Gastroesophageal sphincter (tissue), 4 donors: ENCODE results near the gene PSMA5. TPM values are rescaled to one million over a fixed set of nuclear protein-coding genes. Genes with fewer than 3 reads are reported as not detected.

ENCODE experiments used
- ATAC-seq: fragments of 150-250 bp; one replicate; pipeline ENCODE4 v1.9.1; 2016; ENCODE audit warnings: mild to moderate bottlenecking, moderate library complexity
- H3K27ac ChIP-seq, 4 donors: fragments of 200-600 bp; sonication (generic) in 3 of 4; 1 replicate in 3 of 4; 2 replicates in 1 of 4; pipeline ENCODE4 v1.5.1; 2016 to 2019
- H3K27me3 ChIP-seq: fragments of 200-600 bp; sonication (generic); one replicate; pipeline ENCODE4 v1.5.1; 2019
- H3K36me3 ChIP-seq, 2 donors: fragments of 200-600 bp; sonication (generic); one replicate each; pipeline ENCODE4 v1.5.1; 2019; ENCODE audit warnings: control low read depth in 1 of 2
- H3K4me1 ChIP-seq, 3 donors: fragments of 200-600 bp; sonication (generic); 1 replicate in 2 of 3; 2 replicates in 1 of 3; pipeline ENCODE4 v1.5.1; 2016 to 2019; ENCODE audit warnings: control low read depth in 2 of 3
- H3K4me3 ChIP-seq, 2 donors: fragments of 200-600 bp; sonication (generic); one replicate each; pipeline ENCODE4 v1.5.1; 2019; ENCODE audit warnings: mild to moderate bottlenecking in 1 of 2, moderate library complexity in 1 of 2
- H3K9me3 ChIP-seq, 3 donors: fragments of 200-600 bp; sonication (generic); one replicate each; pipeline ENCODE4 v1.5.1; 2017 to 2019; ENCODE audit warnings: control low read depth in 2 of 3
- CTCF ChIP-seq, 4 experiments: fragments of 200-600 bp in 2 of 4; fragments of 450-650 bp in 2 of 4; sonication (generic) in 1 of 4; IDR thresholded peaks; one replicate each; pipeline ENCODE4 v1.5.1; 2017 to 2019; ENCODE audit warnings: antibody characterized with exemption in 4 of 4, mild to moderate bottlenecking in 2 of 4, moderate library complexity in 2 of 4
- EP300 ChIP-seq: sonication (generic); formaldehyde crosslinking; IDR thresholded peaks from one replicate; pipeline ENCODE4 v1.6.1; 2017; ENCODE audit warnings: antibody characterized with exemption, mild to moderate bottlenecking
- POLR2A ChIP-seq, 2 donors: fragments of 450-650 bp; IDR thresholded peaks; one replicate each; pipeline ENCODE4 v1.6.1; 2017; ENCODE audit warnings: antibody characterized with exemption in 2 of 2, mild to moderate bottlenecking in 2 of 2, moderate library complexity in 1 of 2
- POLR2AphosphoS5 ChIP-seq: sonication (generic); formaldehyde crosslinking; IDR thresholded peaks from one replicate; pipeline ENCODE4 v1.6.1; 2017; ENCODE audit warnings: antibody characterized with exemption
- WGBS, 2 donors: methylation state at CpG; one replicate each; pipeline ENCODE4 v1.1.5; 2018; ENCODE audit warnings: low coverage in 1 of 2; 5-methylcytosine and 5-hydroxymethylcytosine counted together
- total RNA-seq, 4 donors: library from RNA; depleted of rRNA; stranded (reverse); fragments of >200 nt; gene quantifications; one replicate each; pipeline ENCODE4 v1.1.0, GENCODE V29; 2016

Gene PSMA5
- total RNA-seq, 4 donors from 2014 or later, result 28.2 to 61.5 (median 30.4) TPM

- WGBS, 2 donors, result 37 to 43% methylated on average over 5 to 7 of the region's 7 CpGs
- ATAC-seq, result no peak
- Histone ChIP-seq H3K4me1 (peaks cover 40 to 100% (median 50%) of the 10 kb centered on the region in 3 donors), H3K27me3 (no peaks in the 10 kb centered on the region), H3K9me3 (no peaks in the 10 kb centered on the region), H3K4me3 (no peak overlapping the region), H3K36me3 (no peaks in the 10 kb centered on the region), H3K27ac (peak overlapping the region; percentile 87 to 92 (median 92))
- TF ChIP-seq CTCF (IDR thresholded peaks at IDR 0.05), result no peak
- TF ChIP-seq POLR2AphosphoS5, result no peak
- TF ChIP-seq EP300, result no peak
- TF ChIP-seq POLR2A (IDR thresholded peaks at IDR 0.05), result no peak
Measured at GRCh38 chr1:109388884-109389637, 37.2 kb downstream of the PSMA5 start.

GRCh38 chr1:109388208-109388711 is 38.0 kb downstream of the PSMA5 start:
- Histone ChIP-seq H3K36me3 (no peaks in the 10 kb centered on the region), H3K9me3 (no peaks in the 10 kb centered on the region), H3K4me3 (no peak overlapping the region), H3K4me1 (peaks cover 37 to 100% (median 52%) of the 10 kb centered on the region in 3 donors), H3K27me3 (no peaks in the 10 kb centered on the region), H3K27ac (peak overlapping the region; percentile 87 to 92 (median 92))
- TF ChIP-seq CTCF (IDR thresholded peaks at IDR 0.05) (no peak), POLR2AphosphoS5 (no peak), EP300 (no peak), POLR2A (IDR thresholded peaks at IDR 0.05) (no peak)
- WGBS, 2 donors, result 94 to 98% methylated on average over 5 of the region's 5 CpGs
- no peak for ATAC-seq

GRCh38 chr1:109386054-109386717 is 40.1 kb downstream of the PSMA5 start:
- ATAC-seq, result no peak
- Histone ChIP-seq H3K9me3 (no peaks in the 10 kb centered on the region), H3K36me3 (no peaks in the 10 kb centered on the region), H3K27me3 (no peaks in the 10 kb centered on the region), H3K27ac (peak overlapping the region; percentile 76 to 92 (median 87)), H3K4me3 (no peak overlapping the region), H3K4me1 (peaks cover 22 to 100% (median 53%) of the 10 kb centered on the region in 3 donors)
- no peak for TF ChIP-seq POLR2A (IDR thresholded peaks at IDR 0.05)
- TF ChIP-seq CTCF (IDR thresholded peaks at IDR 0.05), result no peak
- no peak for TF ChIP-seq EP300
- WGBS, 2 donors, result 96% methylated on average over 2 of the region's 2 CpGs

GRCh38 chr1:109385417-109385816 is 40.8 kb downstream of the PSMA5 start:
- Histone ChIP-seq H3K27me3 (no peaks in the 10 kb centered on the region), H3K9me3 (no peaks in the 10 kb centered on the region), H3K4me1 (peaks cover 21 to 98% (median 60%) of the 10 kb centered on the region in 3 donors), H3K36me3 (no peaks in the 10 kb centered on the region), H3K4me3 (peak overlapping the region in 1 of 2 donors; percentile 5), H3K27ac (peak overlapping the region; percentile 76 to 92 (median 87))
- 45 to 53% methylated on average over 2 of the region's 2 CpGs for WGBS, 2 donors
- ATAC-seq, result peak; percentile 62
- no peak for TF ChIP-seq CTCF (IDR thresholded peaks at IDR 0.05)
- peak; percentile 77 for TF ChIP-seq POLR2AphosphoS5
